HEK293 (cell line): ENCODE results near the gene MYADML2.

Experiments used
- EGR2 ChIP-seq: fragments of 450-650 bp; formaldehyde crosslinking; IDR thresholded peaks from 2 replicates; pipeline ENCODE4 v1.5.1; 2016; ENCODE audit warnings: low read depth, missing biosample characterization, missing genetic modification characterization
- GLIS1 ChIP-seq: fragments of 450-650 bp; formaldehyde crosslinking; IDR thresholded peaks from 2 replicates; pipeline ENCODE4 v1.5.1; 2016; ENCODE audit warnings: missing biosample characterization, missing genetic modification characterization
- OSR2 ChIP-seq: fragments of 450-650 bp; formaldehyde crosslinking; IDR thresholded peaks from 2 replicates; pipeline ENCODE4 v1.5.1; 2016; ENCODE audit warnings: missing biosample characterization, missing genetic modification characterization
- PATZ1 ChIP-seq: fragments of 450-650 bp; formaldehyde crosslinking; IDR thresholded peaks from 2 replicates; pipeline ENCODE4 v1.5.1; 2016; ENCODE audit warnings: missing biosample characterization, missing genetic modification characterization
- PBX3 ChIP-seq: sonication (generic); formaldehyde crosslinking; IDR thresholded peaks from 2 replicates; pipeline ENCODE4 v1.8.1; 2022; ENCODE audit warnings: mild to moderate bottlenecking, moderate library complexity, missing genetic modification reagents
- SP2 ChIP-seq: fragments of 450-650 bp; formaldehyde crosslinking; IDR thresholded peaks from 2 replicates; pipeline ENCODE4 v1.5.1; 2016; ENCODE audit warnings: missing biosample characterization, missing genetic modification characterization
- TCF7L2 ChIP-seq: IDR thresholded peaks from 2 replicates; pipeline ENCODE4 v1.6.1; 2011; ENCODE audit warnings: low read depth, mild to moderate bottlenecking, inconsistent platforms, low read length, moderate library complexity, borderline replicate concordance
- YY1 ChIP-seq: fragments of 450-650 bp; formaldehyde crosslinking; IDR thresholded peaks from 2 replicates; pipeline ENCODE4 v1.5.1; 2018; ENCODE audit warnings: missing biosample characterization, missing genetic modification characterization
- ZBTB11 ChIP-seq: fragments of 450-650 bp; formaldehyde crosslinking; conservative IDR thresholded peaks from 2 replicates; pipeline ENCODE4 v1.5.1; 2016; ENCODE audit warnings: low read depth, missing biosample characterization, missing genetic modification characterization
- ZBTB17 ChIP-seq: fragments of 450-650 bp; formaldehyde crosslinking; IDR thresholded peaks from 2 replicates; pipeline ENCODE4 v1.5.1; 2016; ENCODE audit warnings: missing biosample characterization, missing genetic modification characterization
- ZFHX2 ChIP-seq: fragments of 450-650 bp; formaldehyde crosslinking; conservative IDR thresholded peaks from 2 replicates; pipeline ENCODE4 v1.5.1; 2016; ENCODE audit warnings: missing biosample characterization, missing genetic modification characterization
- ZIC2 ChIP-seq: fragments of 450-650 bp; formaldehyde crosslinking; IDR thresholded peaks from 2 replicates; pipeline ENCODE4 v1.5.1; 2016; ENCODE audit warnings: missing biosample characterization, missing genetic modification characterization
- ZNF114 ChIP-seq: fragments of 450-650 bp; formaldehyde crosslinking; IDR thresholded peaks from 2 replicates; pipeline ENCODE4 v1.5.0; 2017; ENCODE audit warnings: missing biosample characterization, missing genetic modification characterization
- ZNF184 ChIP-seq: fragments of 450-650 bp; IDR thresholded peaks from 2 replicates; pipeline ENCODE4 v1.5.1; 2018; ENCODE audit warnings: missing biosample characterization, mild to moderate bottlenecking, missing genetic modification characterization
- ZNF274 ChIP-seq, 2 experiments: fragments of 200-500 bp in 1 of 2; fragments of 450-650 bp in 1 of 2; sonication (Bioruptor generic) in 1 of 2; formaldehyde crosslinking in 1 of 2; IDR thresholded peaks; 2 replicates each; pipeline versions ENCODE4 v1.5.1 to v1.6.1; 2014 to 2016; ENCODE audit warnings: borderline replicate concordance in 1 of 2, inconsistent platforms in 1 of 2, low read length in 1 of 2, missing biosample characterization in 1 of 2, missing genetic modification characterization in 1 of 2
- ZNF473 ChIP-seq: fragments of 450-650 bp; formaldehyde crosslinking; IDR thresholded peaks from 2 replicates; pipeline ENCODE4 v1.5.1; 2017; ENCODE audit warnings: missing biosample characterization, missing genetic modification characterization
- ZNF501 ChIP-seq: fragments of 450-650 bp; formaldehyde crosslinking; IDR thresholded peaks from 2 replicates; pipeline ENCODE4 v1.5.1; 2016; ENCODE audit warnings: missing biosample characterization, missing genetic modification characterization
- ZNF561 ChIP-seq: fragments of 450-650 bp; IDR thresholded peaks from 2 replicates; pipeline ENCODE4 v1.5.1; 2018; ENCODE audit warnings: missing biosample characterization, missing genetic modification characterization, borderline replicate concordance
- ZNF639 ChIP-seq: fragments of 450-650 bp; formaldehyde crosslinking; IDR thresholded peaks from 2 replicates; pipeline ENCODE4 v1.5.1; 2016; ENCODE audit warnings: missing biosample characterization, missing genetic modification characterization
- ZNF76 ChIP-seq: fragments of 450-650 bp; formaldehyde crosslinking; IDR thresholded peaks from 2 replicates; pipeline ENCODE4; 2016; ENCODE audit warnings: low read depth, missing biosample characterization, missing genetic modification characterization, borderline replicate concordance
- ZSCAN18 ChIP-seq: fragments of 450-650 bp; formaldehyde crosslinking; IDR thresholded peaks from 2 replicates; pipeline ENCODE4 v1.5.1; 2016; ENCODE audit warnings: missing biosample characterization, missing genetic modification characterization
- ZSCAN5A ChIP-seq: fragments of 450-650 bp; formaldehyde crosslinking; IDR thresholded peaks from 2 replicates; pipeline ENCODE4 v1.5.1; 2016; ENCODE audit warnings: missing biosample characterization, missing genetic modification characterization

The MYADML2 gene

GRCh38 chr17:81967533-81968395 lies 20.7 kb upstream of the MYADML2 start (continued):
- no peak for TF ChIP-seq ZBTB11 (tag by site-specific recombination)
- TF ChIP-seq ZNF184: no peak
- peak; percentile 66 for TF ChIP-seq PATZ1 (tag by site-specific recombination)
- no peak for TF ChIP-seq ZNF501 (tag by site-specific recombination)
- TF ChIP-seq ZSCAN5A (tag by site-specific recombination): no peak
- 0 out of 2 replicates have a peak, but pooled peaks have one; percentile 21 for TF ChIP-seq ZBTB17 (tag by site-specific recombination)
- no peak for TF ChIP-seq ZNF473 (tag by site-specific recombination)
- TF ChIP-seq EGR2 (tag by site-specific recombination): peak; percentile 44; the same call in 1 of the 2 replicates
- TF ChIP-seq ZIC2: peak; percentile 61
- peak; percentile 99; the same call in 1 of the 2 replicates for TF ChIP-seq TCF7L2
- peak; percentile 78 for TF ChIP-seq GLIS1
- TF ChIP-seq ZNF274 (IDR thresholded peaks at IDR 0.05; ENCODE audit: low read length): no peak
- TF ChIP-seq ZNF274 (tag by site-specific recombination; IDR thresholded peaks at IDR 0.05; ENCODE audit: borderline replicate concordance): no peak
- TF ChIP-seq ZNF76 (tag by site-specific recombination): no peak
- TF ChIP-seq ZNF561 (tag by site-specific recombination): 0 out of 2 replicates have a peak, but pooled peaks have one; percentile 80
- no peak for TF ChIP-seq YY1 (tag by site-specific recombination)
- peak; percentile 20; the same call in 1 of the 2 replicates for TF ChIP-seq SP2 (tag by site-specific recombination)
- no peak for TF ChIP-seq ZNF114 (tag by site-specific recombination)
- TF ChIP-seq PBX3 (CRISPR knock-in tag): no peak
- peak; percentile 81 for TF ChIP-seq ZFHX2 (tag by site-specific recombination)
- no peak for TF ChIP-seq ZSCAN18 (tag by site-specific recombination)
- TF ChIP-seq OSR2 (tag by site-specific recombination): peak; percentile 22; the same call in 1 of the 2 replicates
- no peak for TF ChIP-seq ZNF639 (tag by site-specific recombination)
